Naive thymus-derived CD4-positive, alpha-beta T cell (primary cell): ENCODE results near the gene CHRNB1. TPM values are rescaled to one million over a fixed set of nuclear protein-coding genes. Genes with fewer than 3 reads are reported as not detected.
"Not testable (repeated sequence)": the region's sequence is repeated elsewhere in the genome, so short reads cannot be mapped to it uniquely, and the experiment has no call there.

ENCODE experiments used
- ATAC-seq: fragments of 150-1000 bp; cut with Tn5 transposase; 2 replicates; pipeline ENCODE4 v1.10.0; 2021; ENCODE audit warnings: mild to moderate bottlenecking, moderate library complexity
- CTCF ChIA-PET: fragments of 350-600 bp; sonication (Branson Sonifier 250); formaldehyde crosslinking; loops from one replicate; lab custom pipeline; 2021; ENCODE audit warnings: antibody characterized with exemption; lab: Charles Lee
- POLR2A ChIA-PET: fragments of 350-600 bp; sonication (Branson Sonifier 250); formaldehyde crosslinking; loops from one replicate; lab custom pipeline; 2021; ENCODE audit warnings: antibody characterized with exemption, inconsistent platforms; lab: Charles Lee
- DNase-seq, 9 donors: peaks; one replicate each; pipeline versions ENCODE4 v3.0.0 to v3.0.0-alpha.2; 2020 to 2022; ENCODE audit warnings: mixed read lengths in 1 of 9
- H3K27ac ChIP-seq: one replicate; pipeline ENCODE4 v1.7.0; 2013; ENCODE audit warnings: mild to moderate bottlenecking, low read depth, low read length, moderate library complexity
- H3K27me3 ChIP-seq, 2 donors: one replicate each; pipeline ENCODE4 v1.7.0; 2013; ENCODE audit warnings: low read length in 2 of 2, mild to moderate bottlenecking in 2 of 2, moderate library complexity in 2 of 2; ENCODE audit not compliant: control insufficient read depth in 2 of 2, insufficient read depth in 2 of 2
- H3K36me3 ChIP-seq, 3 experiments: 1 replicate in 2 of 3; 2 replicates in 1 of 3; pipeline ENCODE4 v1.7.0; 2013; ENCODE audit warnings: low read length in 3 of 3, mild to moderate bottlenecking in 3 of 3, moderate library complexity in 1 of 3; ENCODE audit not compliant: insufficient read depth in 3 of 3, control insufficient read depth in 2 of 3
- H3K4me1 ChIP-seq, 2 donors: one replicate each; pipeline ENCODE4 v1.7.0; 2013; ENCODE audit warnings: low read length in 2 of 2, mild to moderate bottlenecking in 2 of 2, moderate library complexity in 1 of 2; ENCODE audit not compliant: control insufficient read depth in 2 of 2, insufficient read depth in 2 of 2
- H3K4me3 ChIP-seq: 2 replicates; pipeline ENCODE4 v1.7.0; 2013; ENCODE audit warnings: mild to moderate bottlenecking, low read length
- H3K9me3 ChIP-seq, 3 experiments: 1 replicate in 2 of 3; 2 replicates in 1 of 3; pipeline ENCODE4 v1.7.0; 2013; ENCODE audit warnings: low read length in 3 of 3; ENCODE audit not compliant: control insufficient read depth in 2 of 3
- H3K27ac Mint-ChIP-seq, 9 donors: one replicate each; pipeline ENCODE4 v1.8.0; 2020 to 2022; ENCODE audit warnings: mixed read lengths in 9 of 9, mild to moderate bottlenecking in 8 of 9, moderate library complexity in 5 of 9, inconsistent platforms in 2 of 9
- H3K27me3 Mint-ChIP-seq, 5 donors: one replicate each; pipeline ENCODE4 v1.8.0; 2021 to 2022; ENCODE audit warnings: mixed read lengths in 5 of 5, mild to moderate bottlenecking in 1 of 5
- H3K36me3 Mint-ChIP-seq, 5 donors: one replicate each; pipeline ENCODE4 v1.8.0; 2020 to 2022; ENCODE audit warnings: mixed read lengths in 5 of 5, mild to moderate bottlenecking in 3 of 5, inconsistent platforms in 1 of 5
- H3K4me1 Mint-ChIP-seq, 7 donors: one replicate each; pipeline ENCODE4 v1.8.0; 2020 to 2022; ENCODE audit warnings: mixed read lengths in 7 of 7, mild to moderate bottlenecking in 3 of 7, inconsistent platforms in 1 of 7
- H3K4me3 Mint-ChIP-seq, 10 donors: one replicate each; pipeline ENCODE4 v1.8.0; 2020 to 2022; ENCODE audit warnings: mild to moderate bottlenecking in 10 of 10, mixed read lengths in 10 of 10, moderate library complexity in 6 of 10, inconsistent platforms in 2 of 10
- H3K9me3 Mint-ChIP-seq, 11 donors: one replicate each; pipeline ENCODE4 v1.8.0; 2020 to 2022; ENCODE audit warnings: mixed read lengths in 11 of 11, mild to moderate bottlenecking in 4 of 11, inconsistent platforms in 1 of 11, moderate library complexity in 1 of 11
- intact Hi-C, 2 donors: fragments of 100-400 bp; cut with micrococcal nuclease; formaldehyde crosslinking; loops; one replicate each; pipeline ENCODE4 v1.15.1; 2023
- polyA plus RNA-seq, 2 donors: library from polyadenylated mRNA; unstranded; fragments of 300-500 nt; fragmentation: Illumina TruSeq; gene quantifications; one replicate each; pipeline ENCODE4 v1.2.3, GENCODE V29; 2021
- total RNA-seq, 6 experiments: library from RNA in 5 of 6; stranded (reverse) in 5 of 6; gene quantifications; 1 replicate in 5 of 6; 2 replicates in 1 of 6; pipeline ENCODE4 v1.2.3 and lab custom pipeline; 2021 to 2026

CHRNB1 gene
- total and polyA plus RNA-seq, 7 experiments from 2014 or later: 6.0 to 24.8 (median 7.3) TPM

GRCh38 chr17:7470457-7470973 lies 25.7 kb downstream of the CHRNB1 start:
- H3K4me3 ChIP-seq, DNase-seq, H3K27ac ChIP-seq, H3K4me1 ChIP-seq, H3K27me3 Mint-ChIP-seq, H3K4me3 Mint-ChIP-seq, H3K27me3 ChIP-seq, H3K9me3 ChIP-seq, H3K36me3 Mint-ChIP-seq, intact Hi-C loops, ATAC-seq, H3K9me3 Mint-ChIP-seq: not testable (repeated sequence)
- ChIA-PET CTCF (interaction anchor here (1.4 kb wide), 1 partner anchor 34 kb away, joined by 3 read pairs; no protein-coding TSS in a partner anchor), POLR2A (interaction anchor here (1.3 to 12.3 kb wide), 5 partner anchors 9 to 33 kb away, joined by 3 to 199 read pairs (median 15); partner anchors contain the start of genes POLR2A and ZBTB4)
- peaks cover 12 to 53% (median 29%) of the 10 kb centered on the region in 7 donors for H3K4me1 Mint-ChIP-seq
- H3K27ac Mint-ChIP-seq: peak overlapping the region in 1 of 9 donors; percentile 54
- H3K36me3 ChIP-seq: peaks cover 0 to 31% (median 8%) of the 10 kb centered on the region in 3 experiments

GRCh38 chr17:7471729-7472128 lies 26.9 kb downstream of the CHRNB1 start:
- peaks cover 24 to 60% (median 40%) of the 10 kb centered on the region in 7 donors for H3K4me1 Mint-ChIP-seq
- no peak for ATAC-seq
- POLR2A ChIA-PET: interaction anchor here (1.1 to 12.3 kb wide), 5 partner anchors 8 to 31 kb away, joined by 3 to 199 read pairs (median 15); partner anchors contain the start of genes POLR2A, SLC35G6 and ZBTB4

GRCh38 chr17:7474767-7475166 lies 29.9 kb downstream of the CHRNB1 start:
- peaks cover 40 to 73% (median 53%) of the 10 kb centered on the region in 7 donors for H3K4me1 Mint-ChIP-seq
- H3K27ac ChIP-seq, ATAC-seq, H3K4me3 Mint-ChIP-seq, DNase-seq, H3K27me3 ChIP-seq, H3K27ac Mint-ChIP-seq, H3K4me3 ChIP-seq, H3K9me3 ChIP-seq, H3K27me3 Mint-ChIP-seq, intact Hi-C loops, H3K36me3 Mint-ChIP-seq, H3K9me3 Mint-ChIP-seq, H3K36me3 ChIP-seq: not testable (repeated sequence)
- H3K4me1 ChIP-seq: peaks cover 13 to 31% of the 10 kb centered on the region in 2 donors
- ChIA-PET CTCF (interaction anchor here (3.0 kb wide), 1 partner anchor 39 kb away, joined by 14 read pairs; the partner anchor contains the start of gene TMEM102), POLR2A (interaction anchor here (1.4 to 12.3 kb wide), 4 partner anchors 8 to 41 kb away, joined by 3 to 199 read pairs (median 12); no protein-coding TSS in a partner anchor)

More at GRCh38 chr17:7471729-7472128, 26.9 kb downstream of the CHRNB1 start:
- H3K9me3 Mint-ChIP-seq: peaks cover 0 to 1% (median 0%) of the 10 kb centered on the region in 11 donors
- Histone ChIP-seq H3K36me3 (peaks cover 0 to 19% (median 3%) of the 10 kb centered on the region in 3 experiments), H3K27ac (peak overlapping the region; percentile 35), H3K4me3 (no peak overlapping the region), H3K4me1 (peaks cover 0 to 15% of the 10 kb centered on the region in 2 donors), H3K27me3 (no peaks in the 10 kb centered on the region), H3K9me3 (no peaks in the 10 kb centered on the region)
- CTCF ChIA-PET: interaction anchor here (1.0 to 1.4 kb wide), 2 partner anchors 16 to 36 kb away, joined by 3 to 5 read pairs; no protein-coding TSS in a partner anchor
- intact Hi-C loops: no loop called here
- H3K27ac Mint-ChIP-seq: peak overlapping the region; percentile 36 to 83 (median 58)
- peaks cover 0 to 6% (median 0%) of the 10 kb centered on the region in 5 donors for H3K36me3 Mint-ChIP-seq
- H3K4me3 Mint-ChIP-seq: peak overlapping the region in 6 of 10 donors; percentile 3 to 50 (median 9)
- H3K27me3 Mint-ChIP-seq: no peaks in the 10 kb centered on the region
- no peak for DNase-seq

- peaks cover 0 to 1% (median 0%) of the 10 kb centered on the region in 11 donors for H3K9me3 Mint-ChIP-seq
- H3K36me3 Mint-ChIP-seq: peaks cover 0 to 6% (median 0%) of the 10 kb centered on the region in 5 donors
- peak overlapping the region in 8 of 9 donors; percentile 15 to 99 (median 94) for H3K27ac Mint-ChIP-seq
- no peaks in the 10 kb centered on the region for H3K27me3 Mint-ChIP-seq
- H3K36me3 ChIP-seq: peaks cover 0 to 3% (median under 1%) of the 10 kb centered on the region in 3 experiments
- H3K4me3 ChIP-seq: no peak overlapping the region
- H3K9me3 ChIP-seq: no peaks in the 10 kb centered on the region
- H3K27ac ChIP-seq: peak overlapping the region; percentile 100
- peaks cover 19 to 42% of the 10 kb centered on the region in 2 donors for H3K4me1 ChIP-seq
- CTCF ChIA-PET: interaction anchor here (0.7 to 3.0 kb wide), 6 partner anchors 9 to 618 kb away, joined by 3 to 14 read pairs (median 7); partner anchors contain the start of gene TMEM102
- intact Hi-C loops: no loop called here
- DNase-seq (no peak), ATAC-seq (no peak)
- H3K27me3 ChIP-seq: no peaks in the 10 kb centered on the region
- H3K4me3 Mint-ChIP-seq: peak overlapping the region; percentile 7 to 99 (median 92)
- POLR2A ChIA-PET: interaction anchor here (0.5 to 12.3 kb wide), 14 partner anchors 9 to 98 kb away, joined by 3 to 199 read pairs (median 4); partner anchors contain the start of genes POLR2A and TMEM102
- H3K4me1 Mint-ChIP-seq: peaks cover 44 to 81% (median 58%) of the 10 kb centered on the region in 7 donors
Measured at GRCh38 chr17:7475764-7476422, 31.0 kb downstream of the CHRNB1 start.

GRCh38 chr17:7476494-7476893 lies 31.6 kb downstream of the CHRNB1 start:
- Histone ChIP-seq H3K27ac (peak overlapping the region; percentile 100), H3K9me3 (no peaks in the 10 kb centered on the region), H3K4me3 (no peak overlapping the region), H3K36me3 (peaks cover 0 to 3% (median 0%) of the 10 kb centered on the region in 3 experiments), H3K4me1 (peaks cover 19 to 42% of the 10 kb centered on the region in 2 donors), H3K27me3 (no peaks in the 10 kb centered on the region)
- Mint-ChIP-seq H3K9me3 (peaks cover 0 to 1% (median 0%) of the 10 kb centered on the region in 11 donors), H3K36me3 (peaks cover 0 to 6% (median 0%) of the 10 kb centered on the region in 5 donors), H3K4me1 (peaks cover 42 to 81% (median 60%) of the 10 kb centered on the region in 7 donors), H3K27ac (peak overlapping the region in 8 of 9 donors; percentile 90 to 99 (median 96)), H3K4me3 (peak overlapping the region; percentile 7 to 99 (median 92)), H3K27me3 (no peaks in the 10 kb centered on the region)
- DNase-seq (no peak), ATAC-seq (no peak)
- CTCF ChIA-PET: interaction anchor here (0.9 to 3.0 kb wide), 6 partner anchors 9 to 617 kb away, joined by 3 to 14 read pairs (median 6); partner anchors contain the start of gene TMEM102
- POLR2A ChIA-PET: interaction anchor here (0.5 to 12.3 kb wide), 18 partner anchors 9 to 210 kb away, joined by 3 to 199 read pairs (median 4); partner anchors contain the start of genes TMEM102, TMEM256, TNFSF12 and TP53
- intact Hi-C loops: no loop called here

GRCh38 chr17:7476951-7477350 lies 32.1 kb downstream of the CHRNB1 start:
- Mint-ChIP-seq H3K4me3 (peak overlapping the region; percentile 32 to 99 (median 96)), H3K4me1 (peaks cover 42 to 81% (median 60%) of the 10 kb centered on the region in 7 donors), H3K27me3 (no peaks in the 10 kb centered on the region), H3K9me3 (peaks cover 0 to 3% (median 0%) of the 10 kb centered on the region in 11 donors), H3K27ac (peak overlapping the region in 8 of 9 donors; percentile 90 to 99 (median 96)), H3K36me3 (peaks cover 0 to 6% (median 0%) of the 10 kb centered on the region in 5 donors)
- Histone ChIP-seq H3K4me3 (no peak overlapping the region), H3K36me3 (peaks cover 0 to 3% (median 0%) of the 10 kb centered on the region in 3 experiments), H3K27me3 (no peaks in the 10 kb centered on the region), H3K27ac (peak overlapping the region; percentile 100), H3K4me1 (peaks cover 19 to 44% of the 10 kb centered on the region in 2 donors), H3K9me3 (no peaks in the 10 kb centered on the region)
- DNase-seq: no peak
- POLR2A ChIA-PET: interaction anchor here (0.7 to 12.3 kb wide), 15 partner anchors 8 to 210 kb away, joined by 3 to 199 read pairs (median 4); partner anchors contain the start of genes CHRNB1, TMEM102, TMEM256 and TNFSF12
- ATAC-seq: no peak
- intact Hi-C loops: no loop called here
- CTCF ChIA-PET: interaction anchor here (1.0 to 2.9 kb wide), 3 partner anchors 9 to 84 kb away, joined by 4 to 8 read pairs (median 7); no protein-coding TSS in a partner anchor
